HS-5 (cell line): Measurements from ENCODE around the gene KIRREL2.

Experiments
- DNase-seq: peaks from one replicate; pipeline ENCODE4 v3.0.0-alpha.2; 2012; ENCODE audit warnings: low read depth

Gene KIRREL2

DNA sequence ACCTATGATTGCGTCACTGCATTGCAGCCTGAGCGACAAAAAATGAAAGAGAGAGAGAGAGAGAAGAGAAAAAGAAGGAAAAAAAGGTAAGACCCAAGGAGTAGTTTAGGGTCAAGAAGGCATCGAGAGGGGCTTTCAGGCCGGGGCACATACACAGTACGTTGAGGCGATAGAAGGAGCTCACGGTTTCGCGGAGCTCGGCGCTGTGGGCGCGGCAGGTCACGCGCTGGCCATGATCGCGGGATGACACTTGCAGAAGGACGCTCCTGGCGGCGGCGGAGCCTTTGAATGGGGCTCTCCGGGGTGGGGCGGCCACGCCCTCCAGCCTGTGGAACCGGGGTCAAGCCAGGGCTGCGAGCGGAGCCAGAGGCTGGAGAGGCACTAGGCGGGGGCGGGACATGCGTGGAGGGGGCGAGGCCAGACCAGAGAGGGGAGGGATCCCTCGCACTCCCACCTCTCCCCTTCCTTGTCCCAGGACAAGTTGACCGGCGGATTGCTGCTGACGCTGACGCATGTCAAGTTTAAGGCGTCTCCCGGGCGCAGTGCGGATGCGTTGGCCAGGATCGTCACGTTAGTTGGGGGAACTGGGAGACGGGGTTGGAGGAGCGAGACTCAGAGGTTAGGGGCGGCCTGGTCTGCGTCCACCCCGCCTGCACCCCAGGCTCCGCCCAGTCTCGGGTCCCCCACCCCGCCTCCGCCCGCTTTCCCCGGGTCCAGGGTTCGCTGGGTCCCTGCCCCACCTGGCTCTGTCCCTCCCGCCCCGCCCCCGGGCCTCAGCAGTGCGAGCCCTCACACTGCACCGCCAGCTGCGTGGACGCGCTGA is 11.3 kb upstream of the KIRREL2 start:
- no peak for DNase-seq

DNA sequence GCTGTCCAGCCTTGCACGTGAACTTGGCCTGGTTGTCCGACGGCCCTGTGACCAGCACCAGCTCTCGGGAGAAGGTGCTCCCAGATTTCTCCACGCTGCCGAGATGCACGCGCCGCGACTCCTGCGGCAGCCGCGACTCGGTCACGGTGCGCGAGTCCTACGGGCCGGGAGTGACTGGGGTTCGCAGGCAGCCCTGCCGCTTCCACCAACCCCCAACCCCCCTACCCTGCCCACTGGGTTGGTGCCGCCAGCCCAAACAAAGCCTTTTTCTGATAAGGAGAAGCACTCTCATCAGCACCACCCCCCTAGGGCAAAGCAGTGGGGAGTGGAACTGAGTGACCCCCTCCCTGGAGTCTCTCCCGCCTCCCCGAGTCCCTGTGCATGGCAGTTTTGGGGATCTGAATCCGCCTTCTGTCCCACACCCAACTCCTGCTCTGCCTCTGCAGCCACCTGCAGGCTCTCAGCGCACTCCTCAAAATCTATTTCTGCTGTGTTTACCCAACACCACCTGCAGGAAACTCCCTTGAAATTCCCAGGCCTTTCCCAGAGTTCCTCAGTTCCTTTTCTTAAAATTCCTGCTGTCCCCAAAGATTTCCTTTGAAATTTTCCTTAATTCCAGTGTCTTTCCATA is 10.6 kb upstream of the KIRREL2 start:
- no peak for DNase-seq

DNA sequence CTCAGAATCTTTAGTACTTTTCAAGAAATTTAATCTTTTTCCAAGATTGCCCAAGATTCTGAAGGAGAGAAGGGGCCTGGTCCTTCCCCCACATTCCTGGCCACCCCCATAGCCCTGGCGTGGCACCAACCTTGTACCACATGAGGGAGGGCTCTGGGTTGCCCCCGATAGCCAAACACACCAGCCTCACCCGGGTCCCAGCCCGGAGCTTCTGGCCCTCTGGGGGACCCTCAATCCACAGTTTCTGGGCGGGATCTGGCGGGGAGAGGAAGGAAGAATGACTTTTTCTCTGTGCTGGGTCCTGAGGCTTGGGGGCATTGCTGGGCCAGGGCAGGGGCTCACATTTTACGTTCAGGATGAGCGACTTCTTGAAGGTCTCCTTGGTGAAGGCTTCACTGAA is 8.8 kb upstream of the KIRREL2 start:
- DNase-seq, result no peak

DNA sequence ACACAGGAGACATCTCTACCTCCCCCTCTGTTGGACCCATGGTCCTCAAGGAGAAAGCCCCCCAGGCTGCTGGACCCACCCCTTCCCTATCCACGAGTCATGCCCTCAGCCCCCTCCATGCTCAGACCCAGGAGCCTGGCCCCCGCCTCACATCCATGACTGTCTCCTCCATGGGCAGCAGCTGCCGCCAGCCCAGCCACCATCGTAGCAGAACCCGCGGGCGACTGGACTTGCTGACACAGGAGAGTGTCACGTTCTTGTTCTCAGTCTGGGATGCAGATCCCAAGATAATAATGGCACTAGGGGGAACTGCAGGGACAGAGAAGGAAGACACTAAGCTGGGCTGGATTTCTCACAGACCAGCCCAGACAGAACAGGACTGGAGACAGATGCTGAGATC is 8.2 kb upstream of the KIRREL2 start:
- DNase-seq, result no peak

DNA sequence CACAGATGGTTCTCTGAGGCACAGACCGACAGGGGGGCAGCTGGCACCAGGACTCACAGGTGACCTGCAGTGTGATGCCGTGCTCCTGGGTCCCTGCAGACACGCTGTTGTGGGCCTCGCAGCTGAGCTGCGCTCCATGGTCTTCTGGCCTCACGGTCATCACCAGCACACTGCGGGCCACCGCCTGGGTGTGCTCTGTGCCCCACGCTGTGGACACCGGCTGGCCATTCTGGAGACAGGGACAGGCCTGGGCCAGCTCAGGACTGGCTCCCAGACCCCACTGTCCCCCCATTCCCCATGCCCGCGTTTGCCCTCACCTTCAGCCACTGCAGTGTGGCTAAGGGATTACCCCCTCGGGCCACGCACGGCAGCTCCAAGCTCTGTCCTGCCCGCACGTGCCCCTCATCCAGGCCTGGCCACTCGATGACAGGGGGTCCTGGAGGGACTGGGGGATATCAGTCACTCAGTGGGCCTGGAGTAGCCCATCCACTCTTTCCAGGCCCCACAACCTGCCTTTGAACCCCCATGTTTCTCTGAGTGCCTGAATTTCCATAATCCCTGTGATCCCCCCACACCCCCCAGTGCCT is 7.7 kb upstream of the KIRREL2 start:
- DNase-seq, result no peak

DNA sequence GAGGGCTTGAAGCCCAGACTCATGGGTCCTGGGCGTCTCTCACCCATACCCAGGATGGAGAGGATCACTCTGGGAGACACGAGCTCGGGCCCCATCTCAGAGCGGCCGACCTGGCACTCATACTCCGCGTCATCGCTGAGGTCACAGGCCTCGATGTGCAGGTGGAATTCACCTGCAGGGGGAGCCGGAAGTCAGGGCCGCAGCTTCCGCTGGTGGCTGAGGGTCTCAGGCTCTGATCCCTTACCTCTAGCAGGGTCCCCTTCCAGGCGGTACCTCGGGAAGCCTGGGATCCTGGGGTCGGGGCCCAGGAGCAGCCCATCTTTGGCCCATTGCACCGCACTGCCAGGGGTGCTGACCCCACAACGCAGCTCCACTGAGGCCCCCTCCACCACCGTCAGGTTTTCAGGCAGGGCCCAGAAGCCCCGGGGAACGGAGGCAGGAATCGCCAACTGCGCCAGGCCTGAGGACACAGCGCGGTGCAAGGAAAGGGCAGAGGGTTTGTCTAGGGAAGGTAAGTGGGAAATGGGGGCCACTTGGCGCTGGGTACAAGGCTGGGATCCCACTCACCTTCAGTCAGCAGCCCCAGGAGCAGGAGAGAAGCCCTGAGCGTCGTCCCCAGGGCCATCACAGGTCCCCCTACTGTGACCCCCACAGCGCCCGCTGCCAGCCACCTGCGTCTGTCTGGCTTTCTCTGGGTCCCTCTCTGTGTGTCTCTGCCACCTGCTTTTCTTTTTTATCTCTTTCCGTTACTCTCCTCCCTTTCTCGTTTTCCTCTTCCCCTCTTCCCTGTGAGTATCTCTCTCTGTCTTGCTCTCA is 5.3 kb upstream of the KIRREL2 start:
- no peak for DNase-seq

DNA sequence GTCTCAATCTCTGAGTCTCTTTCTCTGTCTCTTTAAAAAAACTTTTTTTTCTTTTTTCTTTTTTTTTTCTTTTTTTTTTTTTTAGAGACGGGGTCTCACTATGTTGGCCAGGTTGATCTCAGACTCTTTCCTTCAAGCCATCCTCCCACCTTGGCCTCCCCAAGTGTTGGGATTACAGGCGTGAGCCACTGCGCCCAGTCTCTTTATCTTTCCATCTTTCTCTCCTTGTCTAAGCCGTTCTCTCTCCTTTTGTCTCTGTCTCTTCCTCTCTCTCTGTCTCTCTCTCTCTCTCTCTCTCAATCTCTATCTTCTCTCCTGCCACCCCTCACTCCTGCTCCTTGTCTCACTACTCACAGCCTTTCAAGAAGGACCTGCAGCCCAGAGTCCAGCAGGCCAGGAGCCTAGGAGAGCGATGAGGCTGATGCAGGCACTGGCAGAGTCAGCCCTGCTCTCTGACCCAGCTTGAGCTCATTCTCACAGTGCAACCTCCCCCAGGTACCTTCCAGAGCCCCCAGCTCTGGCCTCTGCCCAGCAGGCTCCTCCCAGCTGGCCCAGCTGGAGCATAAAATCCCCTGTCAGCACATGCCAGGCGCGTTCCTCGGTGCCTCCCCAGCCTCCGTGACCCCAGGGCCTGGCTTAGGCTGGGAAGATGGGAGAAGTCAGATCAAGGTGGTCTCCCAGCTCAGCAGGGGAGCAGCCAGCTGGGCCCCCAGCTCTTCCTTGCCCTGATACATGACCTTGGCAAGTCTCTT is 4.5 kb upstream of the KIRREL2 start, which contains the start of gene NPHS1:
NPHS1 (minus strand) TSS at position 476 of the 752 bp plus-strand sequence. CDS start 667 bp downstream, outside the sequence.
- no peak for DNase-seq

DNA sequence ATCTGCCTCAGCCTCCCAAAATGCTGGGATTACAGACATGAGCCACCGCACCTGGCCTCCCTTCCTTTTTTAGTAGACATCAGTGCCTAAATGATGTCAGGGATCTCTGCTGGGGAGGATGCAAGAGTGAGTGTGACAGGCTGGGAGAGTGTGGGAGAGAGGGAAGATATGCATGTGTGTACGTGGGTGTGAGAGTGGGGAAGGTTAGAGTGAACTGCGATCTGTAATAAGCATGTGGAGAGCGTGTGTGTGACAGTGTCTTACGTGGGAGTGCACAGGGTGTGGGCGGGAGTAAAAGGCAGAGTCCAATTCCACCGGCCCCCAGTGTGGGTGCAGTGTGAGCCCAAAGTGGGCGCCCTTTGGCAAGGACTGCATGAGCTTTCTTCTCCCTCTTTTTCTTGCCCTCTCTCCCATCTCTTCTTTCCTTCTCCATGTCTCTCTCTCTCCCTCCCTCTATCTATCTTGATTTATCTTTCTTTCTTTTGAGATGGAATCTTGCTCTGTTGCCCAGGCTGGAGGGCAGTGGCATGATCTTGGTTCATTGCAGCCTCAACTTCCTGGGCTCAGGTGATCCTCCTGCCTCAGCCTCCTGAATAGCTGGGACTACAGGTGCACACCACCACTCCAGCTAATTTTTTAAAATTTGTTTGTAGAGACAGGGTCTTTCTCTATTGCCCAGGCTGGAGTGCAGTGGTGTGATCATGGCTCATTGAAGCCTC is 3.5 kb upstream of the KIRREL2 start:
- no peak for DNase-seq

DNA sequence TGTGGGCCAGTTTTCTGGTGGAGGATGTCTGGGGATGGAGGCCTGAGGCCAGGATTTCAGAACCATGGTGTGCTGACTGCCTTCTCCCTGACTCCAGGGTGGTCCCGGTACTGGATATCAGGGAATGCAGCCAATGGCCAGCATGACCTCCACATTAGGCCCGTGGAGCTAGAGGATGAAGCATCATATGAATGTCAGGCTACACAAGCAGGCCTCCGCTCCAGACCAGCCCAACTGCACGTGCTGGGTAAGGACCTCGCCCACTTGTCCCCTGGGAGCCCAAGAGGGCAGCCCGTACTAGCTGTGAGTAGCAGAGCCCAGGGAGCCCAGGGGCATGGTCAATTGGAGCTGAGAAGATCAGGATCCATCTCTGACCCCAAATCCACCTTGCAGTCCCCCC is 1.6 kb downstream of the KIRREL2 start:
- DNase-seq, result no peak

DNA sequence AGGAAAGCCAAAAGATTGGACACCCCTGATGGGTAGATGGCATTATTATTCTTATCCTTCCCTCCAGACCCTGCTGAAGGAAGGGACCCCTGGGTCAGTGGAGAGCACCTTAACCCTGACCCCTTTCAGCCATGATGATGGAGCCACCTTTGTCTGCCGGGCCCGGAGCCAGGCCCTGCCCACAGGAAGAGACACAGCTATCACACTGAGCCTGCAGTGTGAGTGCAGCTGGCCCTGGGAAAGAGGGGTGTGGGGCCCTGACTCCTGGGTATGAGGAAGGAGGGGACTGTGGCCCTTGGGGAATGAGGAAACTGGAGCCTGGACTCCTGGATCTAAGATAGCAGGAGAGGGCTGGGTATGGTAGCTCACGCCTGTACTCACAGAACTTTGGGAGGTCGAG is 2.7 kb downstream of the KIRREL2 start:
- no peak for DNase-seq

DNA sequence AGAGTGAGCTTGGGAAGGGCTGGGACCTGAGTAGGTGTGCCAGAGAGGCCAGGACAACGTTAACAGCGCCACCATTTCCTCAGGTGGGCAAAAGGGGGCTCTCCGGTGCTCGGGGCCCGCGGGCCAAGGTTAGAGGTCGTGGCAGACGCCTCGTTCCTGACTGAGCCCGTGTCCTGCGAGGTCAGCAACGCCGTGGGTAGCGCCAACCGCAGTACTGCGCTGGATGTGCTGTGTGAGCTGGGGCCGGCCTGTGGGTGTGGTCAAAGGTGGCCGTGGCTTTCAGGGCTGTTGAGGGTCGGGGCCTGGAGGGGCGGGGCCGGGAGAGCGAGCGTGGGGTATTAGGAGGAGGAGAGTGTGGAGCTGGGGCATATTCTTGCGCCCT is 3.7 kb downstream of the KIRREL2 start:
- DNase-seq, result no peak

DNA sequence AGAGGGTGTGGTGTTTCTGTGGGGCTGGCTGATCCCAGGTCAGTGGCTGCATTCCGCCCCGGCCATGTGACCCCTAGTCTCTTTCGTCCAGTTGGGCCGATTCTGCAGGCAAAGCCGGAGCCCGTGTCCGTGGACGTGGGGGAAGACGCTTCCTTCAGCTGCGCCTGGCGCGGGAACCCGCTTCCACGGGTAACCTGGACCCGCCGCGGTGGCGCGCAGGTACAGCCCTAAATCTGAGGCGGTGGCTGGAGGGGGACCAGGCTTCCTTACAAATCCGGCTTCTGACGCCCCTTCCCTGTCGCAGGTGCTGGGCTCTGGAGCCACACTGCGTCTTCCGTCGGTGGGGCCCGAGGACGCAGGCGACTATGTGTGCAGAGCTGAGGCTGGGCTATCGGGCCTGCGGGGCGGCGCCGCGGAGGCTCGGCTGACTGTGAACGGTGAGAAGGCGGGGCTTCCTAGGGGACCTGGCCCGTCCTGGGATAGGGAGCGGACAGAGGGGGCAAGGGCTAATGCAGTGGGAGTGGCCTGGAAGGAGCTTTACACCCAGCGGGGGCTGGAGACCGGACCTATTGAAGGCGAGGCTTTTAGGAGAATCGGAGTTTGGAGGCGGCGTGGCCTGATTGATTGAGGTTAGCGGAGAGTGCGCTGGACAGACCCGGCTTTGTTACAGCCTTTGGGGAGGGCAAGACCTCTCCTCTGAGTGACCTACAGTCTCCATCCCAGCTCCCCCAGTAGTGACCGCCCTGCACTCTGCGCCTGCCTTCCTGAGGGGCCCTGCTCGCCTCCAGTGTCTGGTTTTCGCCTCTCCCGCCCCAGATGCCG is 4.3 kb downstream of the KIRREL2 start:
- no peak for DNase-seq

DNA sequence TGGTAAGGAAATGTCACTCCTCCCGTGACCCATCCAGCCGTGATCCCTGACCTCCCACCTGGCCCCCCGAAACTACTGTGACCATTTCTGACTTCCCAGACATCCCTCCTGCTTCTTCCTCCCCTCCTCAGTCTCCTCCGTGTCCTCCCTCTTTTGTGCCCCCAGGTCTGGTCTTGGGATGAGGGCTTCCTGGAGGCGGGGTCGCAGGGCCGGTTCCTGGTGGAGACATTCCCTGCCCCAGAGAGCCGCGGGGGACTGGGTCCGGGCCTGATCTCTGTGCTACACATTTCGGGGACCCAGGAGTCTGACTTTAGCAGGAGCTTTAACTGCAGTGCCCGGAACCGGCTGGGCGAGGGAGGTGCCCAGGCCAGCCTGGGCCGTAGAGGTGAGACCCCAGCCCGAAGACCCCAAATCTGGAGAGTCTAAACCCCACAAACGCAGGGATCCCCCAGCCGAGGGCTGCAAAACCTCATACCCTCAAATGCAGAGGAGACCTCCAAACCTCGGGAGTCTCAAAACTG is 5.0 kb downstream of the KIRREL2 start:
- no peak for DNase-seq

DNA sequence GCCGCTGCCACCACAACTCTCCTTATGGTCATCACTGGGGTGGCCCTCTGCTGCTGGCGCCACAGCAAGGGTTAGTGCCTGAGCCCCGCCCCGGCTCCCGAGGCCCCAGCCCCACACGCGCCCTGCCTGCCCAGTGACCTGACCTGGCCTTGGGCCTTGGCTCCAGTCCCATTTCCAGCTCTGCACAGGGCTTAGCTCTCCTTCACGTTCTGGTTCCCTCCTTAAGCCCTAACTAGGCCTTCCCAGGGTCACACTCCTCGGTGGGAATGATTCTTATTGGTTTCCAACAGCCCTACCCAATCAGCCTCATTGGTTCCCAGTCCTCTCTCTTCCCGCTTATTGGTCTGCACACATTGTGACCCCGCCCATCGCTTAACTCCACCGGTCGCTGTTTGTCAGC is 5.8 kb downstream of the KIRREL2 start:
- DNase-seq, result no peak

DNA sequence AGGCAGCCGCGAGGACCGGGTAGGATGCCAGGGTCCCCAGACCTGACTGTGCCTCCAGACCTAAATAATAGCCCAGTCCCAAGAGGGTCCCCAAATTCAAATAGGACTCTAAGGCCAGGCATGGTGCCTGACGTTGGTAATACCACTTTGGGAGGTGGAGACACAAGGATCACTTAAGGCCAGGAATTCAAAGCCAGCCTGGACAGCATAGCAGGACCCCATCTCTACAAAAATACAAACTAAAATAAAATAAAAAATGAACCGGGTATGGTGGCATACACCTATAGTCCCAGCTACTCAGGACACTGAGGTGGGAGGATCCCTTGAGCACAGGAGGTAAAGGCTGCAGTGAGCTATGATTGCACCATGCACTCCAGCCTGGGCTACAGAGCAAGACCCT is 6.3 kb downstream of the KIRREL2 start:
- DNase-seq, result no peak

DNA sequence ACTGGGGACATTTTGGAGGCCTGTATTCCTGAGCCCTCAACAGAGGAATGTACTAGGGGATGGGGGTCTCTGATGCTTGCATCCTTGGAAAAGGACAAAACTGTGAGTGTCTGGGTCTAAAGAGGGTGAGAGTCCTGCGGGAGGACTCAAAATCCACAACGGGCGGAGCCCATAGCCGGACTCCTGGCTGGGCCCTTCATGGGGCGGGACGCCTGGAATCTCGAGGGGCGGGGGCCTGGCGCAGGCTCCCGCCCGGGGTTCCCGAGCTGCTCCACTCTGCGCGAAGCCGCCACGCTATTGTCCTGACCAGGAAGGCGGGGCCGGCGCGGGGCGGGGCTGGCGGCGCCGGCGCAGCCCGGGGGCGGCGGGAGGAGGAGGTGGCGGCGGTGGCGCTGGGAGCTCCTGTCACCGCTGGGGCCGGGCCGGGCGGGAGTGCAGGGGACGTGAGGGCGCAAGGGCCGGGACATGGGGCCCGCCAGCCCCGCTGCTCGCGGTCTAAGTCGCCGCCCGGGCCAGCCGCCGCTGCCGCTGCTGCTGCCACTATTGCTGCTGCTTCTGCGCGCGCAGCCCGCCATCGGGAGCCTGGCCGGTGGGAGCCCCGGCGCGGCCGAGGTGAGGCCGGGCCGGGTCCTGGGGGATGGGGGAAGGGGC is 11.6 kb downstream of the KIRREL2 start, which contains the start of gene APLP1:
APLP1 (plus strand) TSS at position 403 of the 651 bp plus-strand sequence; CDS start at position 466, 63 bp downstream.
- no peak for DNase-seq

DNA sequence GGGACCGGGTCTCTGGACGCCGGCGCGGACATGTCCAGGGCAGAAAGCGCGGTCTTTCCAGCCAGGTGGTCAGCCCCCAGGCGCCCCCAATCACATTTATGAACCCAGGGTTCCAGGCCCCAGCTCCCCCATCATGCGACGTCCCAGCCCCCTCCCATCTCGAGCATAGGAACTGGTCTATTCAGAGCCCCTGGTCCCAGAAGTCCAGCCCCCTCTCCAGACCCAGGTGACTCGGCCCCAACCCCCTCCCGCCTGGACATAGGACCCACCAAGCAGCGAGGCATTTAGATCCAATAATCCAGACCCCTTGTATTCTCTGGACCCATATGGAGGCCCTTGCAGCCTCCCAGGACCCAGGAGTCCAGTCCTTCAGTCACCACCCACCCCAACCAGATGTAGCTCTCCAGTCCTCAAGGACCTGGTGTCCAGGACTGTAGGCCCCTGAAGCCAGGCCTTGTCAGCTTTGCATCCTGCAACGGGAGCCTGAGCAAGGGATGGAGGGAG is 12.2 kb downstream of the KIRREL2 start:
- DNase-seq, result no peak

DNA sequence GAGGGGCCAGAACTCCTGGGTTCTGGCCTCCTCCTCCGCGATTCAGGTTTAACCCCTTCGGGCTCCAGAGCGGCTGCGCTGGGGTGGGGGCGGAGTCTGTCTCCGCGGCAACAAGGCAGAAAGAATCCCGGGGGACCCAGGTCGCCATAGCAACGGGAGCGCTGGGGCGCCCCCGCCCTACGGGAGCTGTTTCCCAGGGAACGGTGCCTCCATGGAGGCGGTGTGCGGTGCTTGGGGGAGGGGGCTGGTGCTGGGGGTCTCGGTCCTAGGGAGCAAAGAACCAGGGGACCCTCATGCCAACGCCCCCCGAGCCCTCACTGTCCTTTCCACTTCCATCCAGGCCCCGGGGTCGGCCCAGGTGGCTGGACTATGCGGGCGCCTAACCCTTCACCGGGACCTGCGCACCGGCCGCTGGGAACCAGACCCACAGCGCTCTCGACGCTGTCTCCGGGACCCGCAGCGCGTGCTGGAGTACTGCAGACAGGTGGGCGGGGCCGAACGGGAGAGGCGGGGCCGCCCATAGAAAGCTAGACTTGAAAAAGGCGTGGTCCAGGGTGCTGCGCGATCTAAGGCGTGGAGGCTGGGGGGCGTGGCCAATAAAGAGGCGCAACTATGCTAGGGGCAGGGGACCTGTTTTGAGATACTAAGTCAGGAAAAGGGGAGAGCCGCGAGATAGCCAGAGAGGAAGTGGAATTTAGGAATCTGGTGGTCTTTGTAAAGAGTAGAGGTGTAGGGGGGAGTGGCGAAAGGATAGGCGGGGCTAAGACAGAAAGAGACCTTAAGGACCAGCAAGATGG is 12.8 kb downstream of the KIRREL2 start:
- peak; percentile 59 for DNase-seq
